GM18870 (cell line): ENCODE data around the gene CPA4.

ENCODE experiments used
- ATAC-seq: cut with Tn5 transposase; IDR thresholded peaks from one replicate; pipeline ENCODE4 v1.9.1; 2021; ENCODE audit warnings: moderate library complexity; ENCODE audit not compliant: unreplicated experiment

CPA4 gene

DNA sequence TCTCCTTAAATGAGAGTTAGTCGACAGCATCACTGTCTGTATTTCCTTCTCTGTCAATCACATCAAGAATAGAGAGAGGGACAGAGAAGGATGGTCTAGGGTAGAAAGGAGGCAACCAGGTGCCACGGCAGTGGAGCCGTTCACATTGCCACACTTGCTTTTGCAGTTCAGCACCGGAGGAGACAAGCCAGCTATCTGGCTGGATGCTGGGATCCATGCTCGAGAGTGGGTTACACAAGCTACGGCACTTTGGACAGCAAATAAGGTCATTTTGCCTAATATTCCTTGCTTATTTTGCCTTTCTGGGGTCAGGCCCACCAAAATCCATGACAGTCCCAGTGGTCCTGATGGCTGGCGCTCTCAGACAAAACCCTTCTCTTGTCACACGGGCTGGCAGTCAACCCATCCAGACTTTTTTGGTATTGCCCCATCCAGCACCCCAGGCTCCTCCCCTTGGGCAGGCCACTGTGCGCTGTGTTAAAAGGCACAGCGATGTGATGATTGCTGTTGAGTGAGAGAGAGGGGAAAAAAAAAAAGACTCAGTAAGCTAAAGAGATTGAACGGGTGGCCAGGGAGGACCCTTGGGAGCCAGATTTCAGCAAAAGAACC, 17.9 kb upstream of the CPA4 start:
- ATAC-seq: no peak

DNA sequence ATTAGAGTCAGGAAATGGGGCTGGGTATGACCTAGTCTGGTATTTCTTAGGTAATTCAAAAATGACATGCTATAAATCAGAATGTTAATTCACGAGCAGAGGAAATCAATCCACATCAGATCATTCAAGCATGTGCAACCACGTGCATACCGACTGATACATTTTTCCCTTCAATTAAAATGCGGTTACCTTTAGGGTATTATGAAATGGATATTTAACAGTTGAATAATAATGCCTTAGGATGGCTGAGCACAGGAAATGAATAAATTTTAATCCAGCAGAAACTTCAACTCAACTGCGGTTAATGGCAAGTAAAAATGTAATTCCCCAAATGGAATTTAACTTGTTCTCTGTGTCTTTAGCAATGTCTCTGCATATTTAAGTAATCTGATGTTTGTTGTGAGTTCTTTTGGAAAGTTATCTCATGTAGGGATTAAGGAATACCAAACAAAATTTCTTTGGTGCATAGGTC, 17.1 kb upstream of the CPA4 start:
- ATAC-seq: no peak

DNA sequence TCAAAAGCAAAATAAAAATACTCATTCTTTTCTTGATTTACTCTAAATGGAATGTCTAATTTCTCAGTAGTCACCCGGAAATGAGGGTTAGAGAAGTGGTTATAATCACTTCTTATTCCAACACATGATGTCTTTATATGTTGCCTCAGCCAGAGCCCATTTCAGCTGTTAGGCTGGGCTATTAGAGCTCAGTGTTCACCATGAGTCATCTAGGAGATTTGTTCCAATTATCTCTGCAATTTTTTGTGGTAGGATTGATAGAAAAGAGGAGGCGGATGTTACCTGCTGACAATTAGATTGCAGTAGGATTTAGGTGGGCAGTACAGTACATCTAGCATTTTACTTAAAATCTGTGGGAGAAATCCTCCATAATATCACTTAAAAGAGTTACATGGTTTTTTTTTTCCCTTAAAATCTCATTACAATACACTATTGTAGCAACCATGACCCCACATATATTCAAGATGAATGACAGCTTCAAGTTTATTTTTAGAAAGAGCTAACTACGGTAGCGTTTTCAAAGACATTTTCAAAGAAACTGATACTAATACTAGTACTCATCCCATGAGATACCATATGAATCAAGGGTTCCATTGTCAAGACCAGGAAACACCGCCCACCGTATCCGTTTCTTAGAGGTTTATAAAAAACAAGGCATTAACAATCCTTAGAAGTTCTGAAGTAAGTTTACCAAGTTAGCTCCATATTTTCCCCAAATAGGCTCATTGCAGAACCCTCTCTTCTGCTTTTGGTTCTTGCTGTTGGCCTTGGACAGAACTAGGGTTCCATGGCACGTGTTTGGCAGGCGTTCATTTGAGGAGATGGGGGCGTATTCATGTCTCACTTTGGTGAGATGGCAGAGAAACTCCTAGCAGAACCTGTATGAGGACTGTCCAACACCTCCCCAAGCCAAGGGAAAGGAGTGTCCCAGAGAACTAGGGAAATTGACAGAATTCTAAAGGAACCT, 15.9 kb upstream of the CPA4 start:
- no peak for ATAC-seq

DNA sequence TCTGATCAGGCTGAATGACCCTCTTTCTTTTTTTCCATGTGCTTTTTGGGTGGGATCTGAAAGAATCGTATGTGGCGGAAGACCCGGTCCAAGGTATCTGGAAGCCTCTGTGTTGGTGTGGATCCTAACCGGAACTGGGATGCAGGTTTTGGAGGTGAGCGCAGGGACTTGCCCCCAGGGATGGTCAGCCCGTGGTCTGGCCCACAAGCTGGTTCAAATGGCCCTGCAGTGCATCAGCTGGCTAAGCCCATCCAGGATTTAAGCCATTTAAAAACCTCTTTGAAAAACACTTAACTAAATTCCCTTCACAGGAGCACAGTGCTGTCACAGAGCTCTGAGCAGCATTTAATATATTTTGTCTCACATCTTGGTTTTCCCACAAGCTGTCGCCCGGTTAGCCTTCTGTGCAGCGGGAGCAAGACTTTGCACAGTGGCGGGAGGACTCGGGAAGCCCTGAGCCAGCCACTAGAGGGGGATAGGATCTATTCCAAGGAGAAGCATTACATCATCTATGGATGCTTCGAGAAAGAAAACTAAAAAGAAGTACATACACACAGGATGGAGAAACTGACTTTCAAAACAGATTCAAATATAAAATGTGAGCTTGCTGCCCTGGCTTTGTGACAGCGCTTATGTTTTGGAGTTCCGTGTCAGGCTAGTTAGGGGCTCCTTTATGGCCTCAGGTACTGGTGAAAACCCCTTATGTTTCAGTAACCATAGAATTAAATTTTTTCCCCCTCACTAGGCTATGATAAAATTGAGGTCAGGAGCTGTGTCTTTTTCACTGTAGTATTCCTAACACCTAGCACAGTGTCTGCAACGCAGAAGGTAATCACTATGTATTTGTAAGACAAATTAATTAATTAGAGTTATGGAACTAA, 15.0 kb upstream of the CPA4 start:
- ATAC-seq: no peak

DNA sequence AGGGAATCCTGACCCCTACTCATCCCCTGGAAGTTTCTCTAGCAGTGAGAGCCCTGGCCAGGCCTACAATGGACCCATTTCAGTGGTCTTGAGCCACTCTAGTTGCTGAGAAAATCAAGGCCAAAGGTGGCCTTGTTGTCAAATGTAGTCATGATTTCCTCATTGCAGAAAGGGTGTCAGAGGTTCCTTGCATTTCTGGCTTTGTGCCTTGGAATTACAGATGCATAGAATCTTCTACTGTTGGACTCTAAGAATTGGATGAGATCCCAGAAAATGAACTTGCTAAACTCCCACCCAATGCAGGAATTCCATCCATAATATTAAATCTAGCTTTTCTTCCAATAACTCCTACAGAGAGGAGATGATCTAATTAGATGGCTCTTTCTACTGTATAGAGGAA, 14.1 kb upstream of the CPA4 start:
- ATAC-seq: no peak

DNA sequence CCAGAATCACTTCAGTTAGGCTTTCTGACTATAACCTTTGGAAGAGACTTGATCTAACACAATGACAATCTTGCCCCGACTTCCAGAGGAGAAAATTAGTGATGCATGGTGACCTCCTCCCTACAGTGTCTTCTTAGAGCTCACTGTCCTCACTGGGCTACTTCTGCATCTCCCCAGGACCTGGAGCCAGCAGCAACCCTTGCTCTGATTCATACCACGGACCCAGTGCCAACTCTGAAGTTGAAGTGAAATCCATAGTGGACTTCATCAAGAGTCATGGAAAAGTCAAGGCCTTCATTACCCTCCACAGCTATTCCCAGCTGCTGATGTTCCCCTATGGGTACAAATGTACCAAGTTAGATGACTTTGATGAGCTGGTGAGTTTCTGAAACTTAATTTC, 13.7 kb upstream of the CPA4 start:
- ATAC-seq: no peak

DNA sequence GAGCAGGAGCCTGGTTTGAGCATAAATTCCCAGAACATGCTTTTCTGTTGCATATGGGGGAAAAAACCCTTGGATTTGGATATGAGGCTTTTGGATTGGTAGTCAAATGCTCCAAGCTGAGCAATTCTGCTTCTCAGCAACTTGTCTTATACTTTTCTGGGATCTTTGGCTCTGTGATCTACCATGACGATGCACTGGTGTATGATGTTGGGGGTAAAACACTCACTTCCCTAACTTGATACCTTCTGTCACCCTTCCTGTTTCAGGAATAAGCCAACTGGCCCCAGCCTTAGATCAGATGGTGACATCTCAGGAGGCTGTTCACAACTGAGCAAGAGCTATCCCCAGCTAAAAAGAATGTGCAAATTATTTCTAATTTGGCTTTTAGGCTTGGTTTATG, 13.1 kb upstream of the CPA4 start:
- ATAC-seq: no peak

DNA sequence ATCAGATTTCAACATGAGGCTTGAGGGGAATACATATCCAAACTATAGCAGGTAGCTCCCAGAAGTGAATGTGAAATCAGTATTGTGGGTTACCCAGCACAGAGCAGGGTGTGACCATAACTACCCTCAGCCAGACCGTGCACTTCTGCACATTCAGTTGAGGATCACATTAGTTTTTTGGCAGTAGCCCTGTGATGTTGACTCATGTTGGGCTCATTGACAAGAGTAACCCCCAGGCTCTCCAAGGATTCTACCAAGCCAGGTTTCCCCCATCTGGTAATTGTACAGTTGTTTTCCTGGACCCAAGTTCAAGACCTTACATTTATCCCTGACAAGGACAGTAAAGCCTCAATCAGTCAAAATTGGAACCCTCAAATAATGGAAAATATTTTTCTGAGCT, 11.7 kb upstream of the CPA4 start:
- no peak for ATAC-seq

DNA sequence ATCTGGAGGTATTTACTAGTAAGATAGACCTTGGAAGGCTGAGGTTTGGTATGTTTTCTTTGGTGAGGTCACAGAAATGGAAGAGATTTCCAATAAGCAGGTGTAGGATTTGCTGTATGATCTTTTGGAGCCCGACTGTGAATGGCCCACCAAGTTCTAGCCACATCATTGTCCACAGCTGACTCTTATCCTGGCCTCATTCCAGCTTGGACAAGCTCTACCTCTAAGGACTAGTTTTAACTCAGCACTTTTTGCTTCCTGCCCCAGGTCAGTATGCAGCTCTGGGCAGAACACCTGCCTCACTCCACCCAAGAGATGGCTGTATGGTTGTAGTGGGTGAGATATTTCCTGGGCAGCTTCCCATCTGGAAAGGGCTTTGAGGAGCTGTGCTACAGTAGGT, 6.1 kb upstream of the CPA4 start:
- ATAC-seq: no peak

DNA sequence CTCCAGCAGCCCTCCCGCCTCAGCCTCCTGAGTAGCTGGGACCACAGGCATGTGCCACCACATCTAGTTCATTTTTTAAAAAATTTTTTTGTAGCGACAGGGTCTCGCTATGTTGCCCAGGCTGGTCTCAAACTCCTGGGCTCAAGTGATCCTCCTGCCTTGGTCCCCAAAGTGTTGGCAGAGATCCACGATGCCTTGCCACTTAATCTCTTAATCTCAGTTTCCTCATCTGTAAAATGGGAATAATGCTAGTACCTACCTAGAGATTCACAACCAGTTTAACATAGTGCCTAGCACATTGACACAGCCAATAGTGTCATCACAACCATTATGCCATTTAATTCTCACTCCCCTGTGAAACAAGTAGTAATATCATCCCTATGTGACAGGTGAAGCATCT, 4.8 kb upstream of the CPA4 start:
- no peak for ATAC-seq

DNA sequence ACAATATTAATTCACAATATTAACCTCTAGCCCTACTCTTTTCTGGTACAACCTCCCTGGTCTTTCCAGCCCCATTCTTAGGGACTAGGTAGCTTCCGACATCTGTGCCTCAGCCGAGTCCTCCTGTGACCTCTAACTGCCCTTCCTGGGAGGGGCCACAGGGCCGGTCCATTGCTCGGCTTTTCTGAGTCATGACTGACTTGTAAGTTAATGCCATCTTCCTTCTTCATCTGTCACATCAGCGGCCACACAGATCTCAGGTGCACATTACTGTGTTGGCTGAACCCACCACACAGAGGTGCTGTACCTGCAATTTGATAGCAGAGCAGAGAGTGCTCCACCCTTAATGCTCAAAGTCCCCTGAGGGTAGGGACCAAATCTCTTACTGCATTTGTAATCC, 4.1 kb upstream of the CPA4 start:
- ATAC-seq: no peak

DNA sequence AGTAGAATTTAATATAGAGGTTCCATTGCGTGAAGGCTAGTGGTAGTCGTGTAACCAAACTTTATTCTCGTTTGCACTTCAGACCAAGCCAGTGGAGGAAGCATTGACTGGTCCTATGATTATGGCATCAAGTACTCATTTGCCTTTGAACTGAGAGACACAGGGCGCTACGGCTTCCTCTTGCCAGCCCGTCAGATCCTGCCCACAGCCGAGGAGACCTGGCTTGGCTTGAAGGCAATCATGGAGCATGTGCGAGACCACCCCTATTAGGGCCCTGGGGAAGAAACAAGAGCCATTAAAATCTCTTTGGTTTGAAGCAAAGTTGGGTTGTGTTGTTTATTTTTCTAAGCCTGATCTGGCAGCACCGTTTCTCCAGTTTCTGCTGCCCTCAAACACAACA, 3.5 kb upstream of the CPA4 start:
- ATAC-seq: no peak

DNA sequence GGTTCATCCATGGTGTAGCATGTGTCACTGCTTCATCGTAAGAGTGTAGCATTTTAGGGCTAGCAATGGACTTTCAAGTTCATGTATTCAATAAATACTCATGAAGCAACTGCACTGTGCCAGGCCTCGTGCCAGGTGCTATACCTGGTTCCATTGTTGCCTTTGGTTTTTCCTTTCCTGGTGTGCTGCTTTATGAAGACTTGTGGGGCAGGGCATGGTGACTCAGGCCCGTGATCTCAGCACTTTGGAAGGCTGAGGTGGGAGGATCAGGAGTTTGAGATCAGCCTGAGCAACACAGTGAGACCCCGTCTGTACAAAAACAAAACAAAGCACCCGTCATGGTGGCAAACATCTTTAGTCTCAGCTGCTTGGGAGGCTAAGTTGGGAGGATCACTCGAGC, 2.2 kb upstream of the CPA4 start:
- ATAC-seq: no peak

DNA sequence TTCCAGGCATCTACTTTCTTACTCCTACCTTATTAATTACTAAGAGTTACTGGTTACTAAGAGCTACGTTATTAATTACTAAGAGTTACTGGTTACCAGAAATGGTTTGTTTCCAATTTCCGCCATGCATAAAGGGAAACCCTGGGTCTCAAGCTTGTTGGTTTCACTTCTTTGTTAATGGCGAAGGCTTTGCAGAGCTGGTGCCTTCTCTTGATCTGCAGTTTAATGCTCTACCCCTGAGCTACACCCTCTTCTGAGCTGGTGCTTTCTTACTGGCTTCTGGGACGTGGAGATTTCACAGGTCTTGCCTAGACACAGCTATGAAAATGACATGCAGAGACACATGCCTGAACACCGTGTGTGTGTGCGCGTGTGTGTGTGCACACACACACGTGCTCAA, 560 bp downstream of the CPA4 start:
- peak; percentile 72 for ATAC-seq

DNA sequence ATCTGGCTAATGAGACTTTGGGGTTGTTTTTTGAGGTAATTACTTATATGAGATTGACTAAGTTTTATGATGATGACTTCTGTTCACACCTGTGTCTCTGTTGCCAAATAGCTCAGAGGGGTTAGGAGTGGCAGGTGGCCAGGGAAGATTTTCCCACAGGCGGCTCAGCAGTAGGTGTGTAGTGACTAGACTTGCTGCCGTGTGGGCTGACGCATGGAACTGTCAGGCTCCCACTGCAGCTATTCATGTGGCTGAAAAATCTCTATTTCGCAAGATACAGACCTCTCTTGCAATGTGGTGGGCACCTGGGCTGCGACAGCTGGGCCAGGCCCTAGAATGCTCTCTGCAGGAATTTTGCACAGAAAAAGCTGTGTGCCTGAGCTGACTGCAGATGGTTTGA, 1.4 kb downstream of the CPA4 start:
- ATAC-seq: no peak

DNA sequence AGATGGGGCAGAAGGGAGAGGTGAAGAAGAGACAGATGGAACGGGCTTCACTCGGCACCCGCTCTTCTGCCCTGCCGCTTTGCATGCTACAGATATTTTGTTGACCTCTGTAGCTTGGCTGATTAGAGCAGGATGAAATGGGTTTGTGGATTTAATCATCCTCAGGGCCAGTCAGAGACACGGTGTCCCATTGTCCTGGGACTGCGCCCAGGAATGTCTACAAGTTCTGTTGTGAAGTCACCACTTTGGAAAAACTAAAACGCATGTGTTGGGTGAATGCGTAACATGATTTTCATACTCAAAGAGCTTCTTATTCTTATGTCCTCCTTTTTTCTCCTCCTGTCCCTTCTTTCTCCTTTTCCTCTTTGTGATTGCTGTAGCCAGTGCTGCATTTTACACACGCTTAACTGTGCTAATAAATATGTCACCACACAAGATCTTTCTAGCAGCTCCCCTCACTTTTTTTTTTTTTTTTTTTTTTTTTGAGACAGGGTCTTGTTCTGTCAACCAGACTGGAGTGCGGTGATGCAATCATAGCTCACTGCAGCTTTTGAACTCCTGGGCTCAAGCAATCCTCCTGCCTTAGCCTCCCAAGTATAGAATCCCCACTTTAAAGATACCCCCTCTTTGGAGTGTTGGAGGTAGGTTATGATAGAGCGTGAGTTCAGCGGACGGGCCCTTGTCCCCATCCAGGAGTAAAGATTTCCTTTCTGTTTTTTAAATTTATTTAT, 3.4 kb downstream of the CPA4 start:
- ATAC-seq: no peak

DNA sequence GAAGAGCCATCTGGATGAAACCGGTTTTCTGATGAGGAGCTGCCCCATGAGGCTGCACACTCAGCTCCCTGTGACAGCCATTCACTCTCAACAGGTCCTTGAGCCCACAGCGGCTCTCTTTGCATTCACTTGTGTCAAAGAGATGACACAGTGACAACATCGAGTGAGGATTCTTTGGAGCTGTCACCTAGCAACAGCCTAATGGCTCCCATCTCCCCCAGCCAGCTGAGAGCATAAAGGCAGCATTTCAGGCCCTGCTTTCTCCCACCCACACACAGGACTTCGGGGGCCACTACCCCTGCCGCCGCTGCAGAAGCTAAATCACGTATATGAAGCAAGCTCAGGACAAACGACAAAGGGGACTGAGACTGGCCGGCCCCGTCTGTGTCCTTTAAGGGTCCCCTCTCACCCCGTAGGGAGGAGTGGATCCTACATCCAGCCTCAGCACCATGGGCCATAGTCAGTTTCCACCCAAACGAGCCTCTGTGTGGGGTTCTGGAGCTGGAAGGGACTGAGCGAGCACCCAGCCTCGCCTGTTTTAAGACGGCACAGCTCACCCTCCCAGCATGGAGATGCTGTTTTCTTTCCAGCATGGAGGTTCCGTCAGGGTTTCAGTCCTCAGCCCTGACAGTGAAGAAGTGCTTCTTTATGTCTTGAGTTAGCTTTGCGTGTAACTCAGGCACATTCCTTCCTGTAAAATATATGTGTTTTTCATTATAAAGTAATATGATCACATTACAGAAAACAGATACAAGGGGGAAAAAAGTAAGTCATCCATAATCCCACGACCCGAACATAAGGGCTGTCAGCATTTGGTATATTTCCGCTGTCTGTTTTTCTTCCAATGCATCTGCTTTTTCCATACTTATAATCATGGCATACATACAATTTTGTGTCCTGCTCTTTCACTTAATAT, 4.9 kb downstream of the CPA4 start:
- no peak for ATAC-seq

DNA sequence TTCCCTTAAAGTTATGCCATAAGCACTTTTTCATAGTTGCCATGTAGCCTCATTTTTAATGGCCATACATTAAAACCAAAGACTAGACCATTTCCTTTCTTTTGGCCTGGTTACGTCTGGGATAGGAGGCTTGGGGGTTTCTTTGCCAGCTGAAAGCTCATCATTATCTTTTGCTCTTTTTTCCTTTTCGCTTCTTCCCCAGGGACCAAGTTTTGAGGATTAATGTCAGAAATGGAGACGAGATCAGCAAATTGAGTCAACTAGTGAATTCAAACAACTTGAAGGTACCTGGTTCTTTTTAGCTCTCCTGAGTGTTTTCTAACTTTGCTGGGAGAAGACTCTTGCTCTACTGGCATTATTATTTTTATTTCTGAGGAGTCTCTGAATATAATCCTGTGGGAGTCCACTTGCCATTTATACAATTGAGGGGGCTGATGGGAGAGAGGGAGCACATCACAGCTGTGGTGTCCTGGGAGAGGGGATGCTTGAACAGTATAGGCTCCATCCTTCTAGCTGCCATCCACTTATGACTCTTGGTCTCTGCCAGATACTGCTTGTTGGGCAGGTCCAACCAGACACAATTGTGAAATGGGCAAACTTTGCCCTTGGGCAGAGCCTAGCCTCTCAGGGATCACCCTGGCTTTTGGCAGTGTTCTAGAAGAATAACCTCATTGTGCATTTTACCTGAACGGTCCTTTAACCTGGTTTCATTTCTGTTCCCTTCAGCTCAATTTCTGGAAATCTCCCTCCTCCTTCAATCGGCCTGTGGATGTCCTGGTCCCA, 5.8 kb downstream of the CPA4 start:
- ATAC-seq: no peak

DNA sequence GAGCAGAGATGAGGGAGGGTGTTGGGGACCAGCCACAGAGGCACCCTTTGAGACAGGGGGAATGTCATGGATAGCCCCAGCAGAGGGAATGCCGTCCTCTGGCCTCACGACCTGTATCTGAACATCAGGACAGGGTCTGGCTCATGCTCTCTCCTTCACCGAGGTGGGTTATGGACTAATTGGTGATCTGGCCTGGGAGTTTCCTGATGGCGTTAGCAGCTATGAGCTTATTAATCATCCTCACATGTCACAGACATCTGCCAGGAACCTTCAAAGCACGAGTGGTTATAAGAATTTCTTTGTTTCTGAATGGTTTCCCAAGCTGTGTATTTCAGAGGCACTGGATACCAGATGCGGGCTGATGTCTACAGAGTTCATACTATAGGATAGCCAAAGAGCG, 6.9 kb downstream of the CPA4 start:
- no peak for ATAC-seq
